Measurements from ENCODE around the gene SNAPIN.

SNAPIN gene

GRCh38 chr1:153614906-153615305 is 43.6 kb upstream of the SNAPIN start:
- no peaks in the 10 kb centered on the region for H3K27me3 ChIP-seq (ENCODE audit: control insufficient read depth, insufficient read depth, low read length)
- peaks cover 3% of the 10 kb centered on the region for H3K4me1 ChIP-seq (ENCODE audit: control insufficient read depth, insufficient read depth, low read length)
- no peaks in the 10 kb centered on the region for H3K36me3 ChIP-seq (ENCODE audit: control insufficient read depth, insufficient read depth, low read length)
- no peaks in the 10 kb centered on the region for H3K9me3 ChIP-seq (ENCODE audit: control insufficient read depth, insufficient read depth, low read length)
- no peak overlapping the region for H3K9ac ChIP-seq (ENCODE audit: low read depth, low read length)
- no peak overlapping the region for H3K4me3 ChIP-seq (ENCODE audit: low read depth, low read length)

DNA sequence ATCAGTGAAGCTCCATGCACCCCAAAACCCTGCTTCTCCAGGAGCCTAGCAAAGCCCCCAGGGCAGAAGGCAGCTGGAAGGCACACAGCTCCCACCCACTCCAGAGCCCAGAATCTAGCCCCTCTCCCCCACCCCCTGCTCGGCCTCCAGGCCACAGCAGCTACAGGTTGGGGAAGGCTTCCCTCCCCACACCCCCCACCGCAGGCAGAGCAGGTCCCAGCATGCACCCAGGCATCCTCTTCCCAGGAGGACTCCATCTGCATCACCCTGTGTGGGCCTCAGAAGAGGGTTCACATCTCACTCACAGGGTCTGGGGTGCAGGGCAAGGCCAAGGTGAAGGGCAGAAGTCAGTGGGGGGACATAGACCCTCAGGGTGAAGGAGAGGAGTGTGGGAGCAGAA is 43.1 kb upstream of the SNAPIN start:
- Histone ChIP-seq H3K36me3 (ENCODE audit: control insufficient read depth, insufficient read depth, low read length) (no peaks in the 10 kb centered on the region), H3K4me1 (ENCODE audit: control insufficient read depth, insufficient read depth, low read length) (peaks cover 3% of the 10 kb centered on the region), H3K27me3 (ENCODE audit: control insufficient read depth, insufficient read depth, low read length) (no peaks in the 10 kb centered on the region), H3K9ac (ENCODE audit: low read depth, low read length) (no peak overlapping the region), H3K9me3 (ENCODE audit: control insufficient read depth, insufficient read depth, low read length) (no peaks in the 10 kb centered on the region), H3K4me3 (ENCODE audit: low read depth, low read length) (no peak overlapping the region)

- peak within 1 kb of the TSS; percentile 37 for H3K9ac ChIP-seq (ENCODE audit: low read depth, low read length)
- no peaks in the 10 kb centered on the region for H3K36me3 ChIP-seq (ENCODE audit: control insufficient read depth, insufficient read depth, low read length)
- peaks cover 3% of the 10 kb centered on the region for H3K4me1 ChIP-seq (ENCODE audit: control insufficient read depth, insufficient read depth, low read length)
- no peaks in the 10 kb centered on the region for H3K27me3 ChIP-seq (ENCODE audit: control insufficient read depth, insufficient read depth, low read length)
- H3K4me3 ChIP-seq (ENCODE audit: low read depth, low read length) = no peak within 1 kb of the TSS
- no peaks in the 10 kb centered on the region for H3K9me3 ChIP-seq (ENCODE audit: control insufficient read depth, insufficient read depth, low read length)
Measured at GRCh38 chr1:153616144-153616916, 42.2 kb upstream of the SNAPIN start, which contains the start of gene S100A14. S100A14 (minus strand) TSS chr1:153616325; CDS start chr1:153615858, 467 bp downstream.

- Histone ChIP-seq H3K9ac (ENCODE audit: low read depth, low read length) (no peak overlapping the region), H3K36me3 (ENCODE audit: control insufficient read depth, insufficient read depth, low read length) (no peaks in the 10 kb centered on the region), H3K9me3 (ENCODE audit: control insufficient read depth, insufficient read depth, low read length) (no peaks in the 10 kb centered on the region), H3K4me1 (ENCODE audit: control insufficient read depth, insufficient read depth, low read length) (peaks cover 3% of the 10 kb centered on the region), H3K4me3 (ENCODE audit: low read depth, low read length) (no peak overlapping the region), H3K27me3 (ENCODE audit: control insufficient read depth, insufficient read depth, low read length) (no peaks in the 10 kb centered on the region)
Measured at GRCh38 chr1:153616917-153617311, 41.6 kb upstream of the SNAPIN start.

DNA sequence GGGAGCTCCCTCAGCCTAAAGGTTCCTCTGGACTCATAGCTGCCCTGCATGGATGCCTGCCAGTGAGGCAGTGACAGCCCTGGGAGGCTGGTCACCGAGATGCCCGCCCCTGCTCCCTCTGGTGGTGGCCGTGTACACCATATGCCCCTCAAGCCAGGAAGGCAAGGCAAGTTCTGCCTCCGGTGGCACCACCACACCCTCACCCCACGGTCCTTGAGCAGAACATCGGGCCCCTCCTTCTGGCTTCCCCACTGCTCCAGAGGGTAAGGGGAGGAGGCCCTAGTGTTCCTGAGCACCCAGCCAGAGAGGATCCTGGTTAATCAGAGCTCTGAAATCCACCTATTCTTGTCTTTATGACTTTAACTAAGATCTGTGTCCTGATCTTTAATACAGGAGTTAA is 40.8 kb upstream of the SNAPIN start:
- no peak overlapping the region for H3K4me3 ChIP-seq (ENCODE audit: low read depth, low read length)
- H3K4me1 ChIP-seq (ENCODE audit: control insufficient read depth, insufficient read depth, low read length) = no peaks in the 10 kb centered on the region
- no peaks in the 10 kb centered on the region for H3K27me3 ChIP-seq (ENCODE audit: control insufficient read depth, insufficient read depth, low read length)
- no peaks in the 10 kb centered on the region for H3K36me3 ChIP-seq (ENCODE audit: control insufficient read depth, insufficient read depth, low read length)
- H3K9me3 ChIP-seq (ENCODE audit: control insufficient read depth, insufficient read depth, low read length) = no peaks in the 10 kb centered on the region
- H3K9ac ChIP-seq (ENCODE audit: low read depth, low read length) = no peak overlapping the region

DNA sequence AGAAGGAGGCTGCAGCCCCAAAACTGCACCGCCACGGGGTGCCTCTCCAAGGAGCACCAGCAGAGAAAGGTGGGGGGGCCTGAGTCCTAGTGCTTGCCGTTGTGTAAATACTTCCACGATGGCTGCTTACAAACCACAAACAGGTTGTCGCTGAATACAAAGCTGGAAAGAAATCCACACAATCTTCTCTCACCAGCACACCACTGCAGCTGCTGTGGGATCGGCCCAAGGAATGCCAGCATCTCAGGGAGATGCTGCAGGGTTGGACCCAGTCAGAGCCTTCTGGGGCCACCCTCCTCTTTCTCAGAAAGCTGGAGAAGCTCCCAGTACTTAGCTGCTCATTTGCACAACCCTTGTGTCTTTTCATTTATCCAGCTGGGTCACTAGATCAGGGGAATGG is 39.3 kb upstream of the SNAPIN start:
- Histone ChIP-seq H3K27me3 (ENCODE audit: control insufficient read depth, insufficient read depth, low read length) (no peaks in the 10 kb centered on the region), H3K4me1 (ENCODE audit: control insufficient read depth, insufficient read depth, low read length) (peaks cover 2% of the 10 kb centered on the region), H3K9me3 (ENCODE audit: control insufficient read depth, insufficient read depth, low read length) (no peaks in the 10 kb centered on the region), H3K36me3 (ENCODE audit: control insufficient read depth, insufficient read depth, low read length) (no peaks in the 10 kb centered on the region), H3K9ac (ENCODE audit: low read depth, low read length) (no peak overlapping the region), H3K4me3 (ENCODE audit: low read depth, low read length) (no peak overlapping the region)

- Histone ChIP-seq H3K9ac (ENCODE audit: low read depth, low read length) (no peak overlapping the region), H3K27me3 (ENCODE audit: control insufficient read depth, insufficient read depth, low read length) (no peaks in the 10 kb centered on the region), H3K9me3 (ENCODE audit: control insufficient read depth, insufficient read depth, low read length) (no peaks in the 10 kb centered on the region), H3K4me3 (ENCODE audit: low read depth, low read length) (no peak overlapping the region), H3K4me1 (ENCODE audit: control insufficient read depth, insufficient read depth, low read length) (peaks cover 11% of the 10 kb centered on the region), H3K36me3 (ENCODE audit: control insufficient read depth, insufficient read depth, low read length) (no peaks in the 10 kb centered on the region)
Measured at GRCh38 chr1:153623101-153623500, 35.4 kb upstream of the SNAPIN start.

DNA sequence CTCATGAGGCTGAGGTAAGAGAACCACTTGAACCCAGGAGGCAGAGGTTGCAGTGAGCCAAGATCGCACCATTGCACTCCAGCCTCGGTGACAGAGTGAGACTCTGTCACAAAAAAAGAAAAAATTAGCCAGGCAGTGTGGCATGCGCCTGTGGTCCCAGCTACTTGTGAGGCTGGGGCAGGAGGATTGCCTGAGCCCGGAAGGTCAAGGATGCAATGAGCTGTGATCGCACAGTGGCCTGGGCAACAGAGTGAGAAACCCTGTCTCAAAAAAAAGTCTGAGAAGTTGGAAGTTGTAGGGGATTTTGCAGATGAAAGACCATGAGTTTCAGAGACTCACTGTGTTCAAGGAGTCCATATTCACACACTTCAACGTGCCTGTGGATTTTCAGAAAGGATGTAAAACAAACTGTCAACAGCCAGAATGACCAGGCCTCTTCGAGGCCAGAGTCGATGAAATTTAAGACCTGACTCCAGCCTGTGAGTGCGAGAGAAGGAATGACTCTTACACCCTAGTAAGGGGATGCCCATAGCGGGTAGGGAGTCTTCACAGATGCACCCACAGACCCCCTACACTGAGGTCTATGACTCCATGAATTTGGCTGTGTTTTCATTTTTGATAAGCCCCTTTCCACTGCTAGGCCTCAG is 33.4 kb upstream of the SNAPIN start:
- Histone ChIP-seq H3K4me1 (ENCODE audit: control insufficient read depth, insufficient read depth, low read length) (peaks cover 11% of the 10 kb centered on the region), H3K9me3 (ENCODE audit: control insufficient read depth, insufficient read depth, low read length) (no peaks in the 10 kb centered on the region), H3K27me3 (ENCODE audit: control insufficient read depth, insufficient read depth, low read length) (no peaks in the 10 kb centered on the region), H3K4me3 (ENCODE audit: low read depth, low read length) (no peak overlapping the region), H3K9ac (ENCODE audit: low read depth, low read length) (no peak overlapping the region), H3K36me3 (ENCODE audit: control insufficient read depth, insufficient read depth, low read length) (no peaks in the 10 kb centered on the region)

DNA sequence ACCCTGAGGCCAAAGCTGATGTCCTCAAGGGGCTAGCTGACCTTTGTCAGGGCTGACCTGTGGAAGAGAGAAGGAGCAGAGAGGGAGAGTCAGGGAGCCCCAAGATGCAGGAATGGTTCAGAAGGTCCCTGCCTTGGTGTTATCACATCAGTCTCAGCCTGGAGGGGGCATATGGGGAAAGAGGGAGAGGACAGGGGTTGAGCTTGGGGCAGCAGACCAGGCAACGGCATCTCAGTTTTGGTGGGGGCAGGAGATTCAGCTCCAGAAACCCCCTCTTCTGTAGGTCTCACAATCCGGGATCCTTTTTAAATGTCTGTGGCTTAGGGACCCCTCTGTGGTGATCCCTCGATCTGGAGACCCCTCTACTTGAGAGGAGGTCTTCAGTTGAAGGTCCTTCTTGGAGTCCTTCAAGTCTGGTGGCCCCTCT is 32.0 kb upstream of the SNAPIN start:
- Histone ChIP-seq H3K36me3 (ENCODE audit: control insufficient read depth, insufficient read depth, low read length) (no peaks in the 10 kb centered on the region), H3K27me3 (ENCODE audit: control insufficient read depth, insufficient read depth, low read length) (no peaks in the 10 kb centered on the region), H3K9me3 (ENCODE audit: control insufficient read depth, insufficient read depth, low read length) (no peaks in the 10 kb centered on the region), H3K4me1 (ENCODE audit: control insufficient read depth, insufficient read depth, low read length) (peaks cover 11% of the 10 kb centered on the region), H3K4me3 (ENCODE audit: low read depth, low read length) (peak overlapping the region; percentile 82), H3K9ac (ENCODE audit: low read depth, low read length) (peak overlapping the region; percentile 85)

- Histone ChIP-seq H3K36me3 (ENCODE audit: control insufficient read depth, insufficient read depth, low read length) (no peaks in the 10 kb centered on the region), H3K4me3 (ENCODE audit: low read depth, low read length) (peak within 1 kb of the TSS; percentile 82), H3K4me1 (ENCODE audit: control insufficient read depth, insufficient read depth, low read length) (peaks cover 11% of the 10 kb centered on the region), H3K9ac (ENCODE audit: low read depth, low read length) (peak within 1 kb of the TSS; percentile 85), H3K27me3 (ENCODE audit: control insufficient read depth, insufficient read depth, low read length) (no peaks in the 10 kb centered on the region), H3K9me3 (ENCODE audit: control insufficient read depth, insufficient read depth, low read length) (no peaks in the 10 kb centered on the region)
Measured at GRCh38 chr1:153626904-153627714, 31.4 kb upstream of the SNAPIN start, which contains the start of gene S100A13. S100A13 (minus strand) TSS chr1:153627505; CDS start chr1:153626472, 1,033 bp downstream.

DNA sequence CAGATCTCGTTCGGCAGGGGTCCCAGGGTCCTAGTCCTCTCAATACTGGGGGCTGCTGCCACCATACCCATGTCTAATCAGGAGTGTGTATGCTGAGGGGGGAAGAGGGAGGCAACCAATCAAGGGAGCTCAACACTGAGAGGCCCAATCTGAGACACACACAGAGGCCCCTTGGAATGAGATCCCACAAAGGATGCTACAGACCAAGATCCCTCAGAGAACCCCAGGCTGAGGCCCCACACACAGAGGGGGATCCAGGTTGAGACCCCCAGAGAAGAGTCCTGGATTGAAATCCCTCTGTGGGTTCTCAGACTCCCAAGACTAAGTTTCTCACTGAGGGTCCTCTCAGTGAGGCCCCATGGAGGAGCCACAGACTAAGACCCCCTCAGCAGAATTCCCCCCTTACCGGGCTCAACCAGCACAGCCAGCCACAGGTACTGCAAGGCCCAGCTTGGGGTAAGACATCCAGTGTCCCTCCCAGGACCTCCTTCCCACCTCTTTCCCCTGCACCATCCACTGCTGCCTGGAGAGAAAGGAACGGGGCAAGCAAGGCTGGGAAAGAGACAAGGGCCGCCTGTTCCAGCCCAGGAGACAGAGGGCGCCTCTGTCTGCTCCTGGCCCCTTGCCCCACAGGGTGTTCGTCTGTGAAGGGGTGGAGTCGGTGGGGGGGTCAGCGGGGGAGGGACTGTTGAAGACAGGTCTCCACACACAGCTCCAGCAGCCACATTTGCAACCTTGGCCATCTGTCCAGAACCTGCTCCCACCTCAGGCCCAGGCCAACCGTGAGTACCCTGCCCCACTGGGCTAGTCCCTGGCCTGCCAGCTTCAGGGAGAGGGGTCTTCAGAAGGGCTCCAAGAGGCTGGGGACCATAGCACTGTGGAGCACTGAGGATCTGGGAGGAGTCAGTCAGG is 30.5 kb upstream of the SNAPIN start, which contains the start of gene S100A1:
S100A1 (plus strand) TSS at position 720 of the 912 bp plus-strand sequence. CDS start 2,088 bp downstream, outside the sequence.
- Histone ChIP-seq H3K4me1 (ENCODE audit: control insufficient read depth, insufficient read depth, low read length) (peaks cover 11% of the 10 kb centered on the region), H3K9me3 (ENCODE audit: control insufficient read depth, insufficient read depth, low read length) (no peaks in the 10 kb centered on the region), H3K4me3 (ENCODE audit: low read depth, low read length) (peak within 1 kb of the TSS; percentile 82), H3K27me3 (ENCODE audit: control insufficient read depth, insufficient read depth, low read length) (no peaks in the 10 kb centered on the region), H3K9ac (ENCODE audit: low read depth, low read length) (peak within 1 kb of the TSS; percentile 85), H3K36me3 (ENCODE audit: control insufficient read depth, insufficient read depth, low read length) (no peaks in the 10 kb centered on the region)
